Stimulated activated CD4-positive, alpha-beta T cell treated with anti-CD3 and anti-CD28 coated beads, Interleukin-4, amount 100 ng/mL, for 4 hours (primary cell): ENCODE results near the gene TBKBP1.
"Not testable (repeated sequence)": the region's sequence is repeated elsewhere in the genome, so short reads cannot be mapped to it uniquely, and the experiment has no call there.

ENCODE experiments used
- DNase-seq, 2 experiments: peaks; one replicate each; pipeline ENCODE4 v3.0.0-alpha.2; 2020

TBKBP1 gene

DNA sequence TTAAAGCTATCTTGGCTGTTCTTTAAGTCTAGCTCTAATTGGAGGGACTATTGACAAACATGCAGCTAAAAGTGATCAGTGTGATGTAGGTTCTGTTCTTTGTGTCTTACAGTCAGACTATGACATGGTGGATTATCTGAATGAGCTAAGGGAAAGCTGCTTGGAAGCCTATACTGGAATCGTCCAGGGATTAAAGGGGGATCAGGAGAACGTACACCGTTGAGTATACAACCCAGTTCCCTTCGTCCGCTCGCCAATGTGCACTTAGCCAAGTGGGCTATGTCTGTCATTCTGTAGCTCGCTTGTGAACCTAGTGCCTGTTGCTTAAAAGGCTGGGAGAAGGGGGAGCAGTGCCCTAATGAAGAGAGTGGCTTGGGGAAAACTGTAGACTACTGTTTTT is 15.8 kb upstream of the TBKBP1 start:
- DNase-seq: no peak

DNA sequence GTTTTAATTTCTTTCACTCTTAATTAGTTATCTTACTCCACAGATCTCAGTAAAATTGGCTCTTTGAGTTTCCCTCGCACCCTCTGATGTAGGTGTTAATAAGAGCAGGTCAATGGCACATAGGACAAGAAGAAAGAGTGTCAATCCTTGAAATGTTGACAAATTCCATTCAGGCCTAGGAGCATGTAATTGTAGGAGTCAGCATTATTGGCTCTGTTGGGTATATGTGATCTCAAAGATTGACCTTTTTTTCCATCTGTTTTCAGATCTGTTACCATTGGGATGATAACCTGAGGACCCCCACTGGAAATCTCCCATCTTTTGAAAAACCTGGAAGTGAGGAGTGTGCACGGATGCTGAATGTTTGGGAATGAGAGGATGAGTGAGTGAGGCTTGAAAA is 11.8 kb upstream of the TBKBP1 start:
- DNase-seq: no peak

DNA sequence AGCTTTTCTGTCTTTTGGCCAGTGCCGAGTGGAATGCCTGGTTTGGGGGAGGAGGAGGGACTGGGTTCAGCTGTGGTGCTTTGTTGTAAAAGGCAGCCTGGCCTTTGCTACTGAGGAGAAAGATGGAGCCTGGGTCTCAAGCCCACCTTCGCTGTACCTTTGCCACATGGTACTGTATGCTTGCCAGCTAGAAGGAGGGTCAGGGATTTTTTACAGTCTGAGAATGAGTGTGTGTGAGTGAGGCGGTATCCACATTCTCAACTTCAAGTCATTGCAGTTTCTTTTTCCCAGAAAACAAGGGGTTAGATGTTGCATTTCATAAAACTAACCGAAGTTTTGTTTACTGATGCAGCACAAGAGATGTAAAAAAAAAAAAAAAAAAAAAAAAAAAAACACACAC is 11.2 kb upstream of the TBKBP1 start:
- not testable (repeated sequence) for DNase-seq

DNA sequence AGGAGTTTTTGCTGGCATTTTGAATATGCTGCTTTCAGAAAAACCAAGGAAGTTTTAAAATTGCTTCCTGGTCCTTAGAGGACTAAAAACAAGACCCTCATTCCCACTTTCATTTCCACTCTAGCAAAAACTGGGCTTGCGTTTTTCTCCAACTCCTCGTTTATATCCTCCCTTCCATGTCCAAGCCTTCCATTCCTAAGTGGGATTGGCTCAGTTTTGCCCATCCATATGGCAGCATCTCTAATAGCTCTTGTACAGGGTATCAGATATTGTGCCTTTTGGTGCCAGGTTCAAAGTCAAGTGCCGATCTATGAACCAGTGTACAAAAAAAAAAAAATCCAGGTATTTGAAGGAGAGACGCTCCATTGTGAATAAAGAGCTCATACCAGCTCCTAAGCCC is 9.9 kb upstream of the TBKBP1 start:
- no peak for DNase-seq

DNA sequence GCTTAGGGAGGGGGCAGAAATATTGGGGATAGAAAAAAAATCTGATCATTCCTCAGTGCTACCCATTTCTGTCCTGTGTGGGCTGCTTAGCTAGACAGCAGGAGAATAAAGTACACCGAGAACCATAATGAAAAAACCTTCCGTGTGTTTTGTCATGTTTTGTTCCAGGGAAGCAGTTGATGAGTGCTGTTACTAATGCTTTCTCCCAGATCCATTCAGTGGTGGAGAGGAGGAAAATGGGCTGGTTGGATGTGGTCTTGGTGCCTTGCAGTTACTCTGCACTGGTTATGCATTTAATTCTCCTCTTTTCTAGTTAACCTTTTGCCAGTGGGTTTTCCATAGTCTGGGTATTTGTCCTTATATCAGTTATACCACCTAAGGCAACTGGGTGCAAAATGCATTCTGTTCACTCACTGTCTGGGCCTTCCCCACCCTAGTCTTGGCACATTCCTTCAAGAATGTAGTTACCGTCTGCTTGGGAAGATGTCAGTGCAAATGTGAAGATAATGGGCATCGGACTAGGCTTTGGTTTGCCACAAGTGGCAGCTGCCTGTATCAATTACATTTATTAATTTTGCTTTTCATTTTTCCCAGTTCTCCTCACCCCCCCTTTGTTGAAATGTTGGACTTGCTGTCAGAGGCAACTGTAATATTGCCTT is 9.3 kb upstream of the TBKBP1 start:
- no peak for DNase-seq

DNA sequence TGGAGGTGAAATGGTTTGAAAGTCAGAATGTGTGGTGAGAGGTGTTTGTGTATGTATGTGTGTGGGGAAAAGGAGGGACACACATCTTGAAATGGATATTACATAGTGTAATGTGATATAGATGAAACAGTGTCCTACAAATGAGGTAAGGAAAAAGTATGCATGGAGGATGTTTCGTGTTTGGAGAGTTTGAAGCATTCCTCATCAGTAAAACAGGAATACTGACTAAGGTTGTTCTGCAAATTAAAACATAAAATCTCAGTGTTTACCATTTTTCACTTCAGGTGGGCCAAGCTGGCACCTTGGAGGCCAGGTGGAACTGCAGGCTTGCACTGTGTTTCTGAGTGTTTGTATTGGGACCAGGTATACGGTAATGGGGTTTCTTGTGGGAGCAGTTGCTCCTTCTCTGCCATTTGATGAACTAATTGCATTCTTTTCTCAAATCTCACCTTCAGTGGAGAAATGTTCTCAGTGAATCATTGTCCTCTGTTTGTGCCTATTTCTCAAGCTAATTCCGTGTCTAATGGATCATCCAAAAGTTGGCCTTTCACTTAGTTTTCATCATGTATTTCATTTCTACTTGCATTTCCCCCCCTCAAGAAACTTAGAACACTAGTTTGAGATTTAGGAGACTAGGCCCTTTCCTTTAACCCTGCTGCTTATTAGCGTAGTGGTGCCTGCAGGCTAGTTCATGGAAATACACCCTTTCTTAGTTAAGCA is 8.2 kb upstream of the TBKBP1 start:
- DNase-seq: no peak

DNA sequence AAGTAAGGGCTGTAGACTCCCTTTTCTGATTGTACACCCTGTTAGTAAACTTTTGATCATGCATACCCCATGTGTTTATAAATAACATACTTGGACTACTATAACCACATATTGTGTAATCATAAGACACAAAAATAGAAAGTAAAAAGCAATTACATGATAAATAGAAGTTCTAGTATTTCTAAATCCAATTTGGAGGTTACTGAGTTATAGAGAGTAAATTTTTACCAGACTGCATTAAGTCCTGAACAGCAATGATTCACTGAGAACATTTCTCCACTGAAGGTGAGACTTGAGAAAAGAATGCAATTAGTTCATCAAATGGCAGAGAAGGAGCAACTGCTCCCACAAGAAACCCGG is 7.7 kb upstream of the TBKBP1 start:
- DNase-seq: no peak

DNA sequence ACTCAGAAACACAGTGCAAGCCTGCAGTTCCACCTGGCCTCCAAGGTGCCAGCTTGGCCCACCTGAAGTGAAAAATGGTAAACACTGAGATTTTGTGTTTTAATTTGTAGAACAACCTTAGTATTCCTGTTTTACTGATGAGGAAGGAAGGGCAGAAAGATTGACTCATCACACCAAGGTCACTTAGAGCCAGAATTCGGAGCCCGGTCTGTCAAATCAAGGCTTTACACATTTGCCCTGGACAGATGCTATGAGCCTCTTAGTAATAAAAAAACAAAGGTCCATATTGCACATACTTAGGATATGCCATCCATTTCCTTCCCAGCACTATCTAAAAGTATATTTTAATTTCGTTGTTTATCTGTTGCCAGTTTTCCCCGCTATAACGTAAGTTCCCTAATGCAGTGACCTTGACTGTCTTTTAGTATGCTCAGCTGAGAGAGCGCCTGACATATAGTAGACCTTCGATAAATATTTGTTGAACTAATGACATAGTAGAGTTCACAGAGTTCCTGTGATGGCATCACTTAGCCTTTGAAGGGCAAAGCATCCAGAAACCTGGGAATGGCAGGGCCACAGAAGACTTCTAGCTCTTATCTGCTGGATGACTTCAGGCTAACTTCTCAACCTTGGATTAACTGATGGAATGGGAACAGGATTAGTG is 7.2 kb upstream of the TBKBP1 start:
- DNase-seq: no peak

DNA sequence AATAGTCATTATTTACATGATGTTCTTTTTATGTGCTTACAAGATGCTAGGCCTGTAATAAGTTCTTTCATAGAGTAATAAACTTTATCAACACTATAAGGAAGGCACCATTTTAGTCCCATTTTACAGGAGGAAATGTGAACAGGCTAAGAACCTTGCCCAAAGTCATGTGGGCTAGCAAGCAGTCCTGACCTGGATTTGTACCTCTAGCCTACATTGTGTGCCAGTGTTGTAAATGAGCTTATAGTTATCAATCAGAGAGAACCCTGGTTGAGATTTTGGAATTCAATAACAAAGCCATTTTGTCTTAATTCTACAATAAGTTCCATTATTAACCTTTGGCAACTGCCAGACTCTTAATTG is 6.7 kb upstream of the TBKBP1 start:
- no peak for DNase-seq

DNA sequence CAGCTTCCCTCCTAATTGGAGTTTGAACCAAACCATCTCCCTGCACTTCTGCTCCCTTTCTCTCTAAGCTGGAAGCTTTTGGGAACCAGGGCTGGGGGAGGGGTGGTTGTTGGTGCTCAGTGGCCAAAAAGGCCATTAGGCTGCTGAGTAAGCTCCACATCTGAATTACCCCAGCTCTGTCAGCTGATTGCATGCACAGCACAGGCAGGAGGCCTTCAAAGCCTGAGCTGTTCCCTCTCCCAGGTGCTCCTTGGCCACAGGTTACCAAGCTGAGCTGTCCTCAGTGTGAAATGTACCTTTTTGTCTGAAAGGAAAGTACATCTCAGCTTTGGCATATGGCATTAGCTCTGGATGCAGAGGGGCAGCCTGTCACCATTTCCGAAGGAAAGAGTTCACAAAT is 6.2 kb upstream of the TBKBP1 start:
- no peak for DNase-seq

DNA sequence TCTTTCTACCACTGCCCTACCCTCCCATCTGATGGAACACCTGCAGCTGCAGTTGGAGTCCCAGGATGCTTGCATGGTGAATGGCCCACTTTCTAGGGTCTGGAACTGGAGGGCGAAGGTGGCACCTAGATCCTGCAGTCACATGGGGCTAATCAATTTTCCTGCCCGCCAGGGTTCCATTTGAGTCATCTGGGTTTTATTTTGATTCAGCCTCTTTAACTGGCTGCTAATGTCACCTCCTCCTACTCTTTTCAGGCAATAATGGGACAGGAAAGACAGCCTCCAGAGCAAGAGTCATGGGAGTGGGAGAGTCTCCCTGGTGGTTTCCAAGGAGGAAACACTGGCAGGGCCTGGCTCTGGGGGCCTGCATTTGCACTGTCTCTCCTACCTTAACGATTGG is 3.8 kb upstream of the TBKBP1 start:
- no peak for DNase-seq

DNA sequence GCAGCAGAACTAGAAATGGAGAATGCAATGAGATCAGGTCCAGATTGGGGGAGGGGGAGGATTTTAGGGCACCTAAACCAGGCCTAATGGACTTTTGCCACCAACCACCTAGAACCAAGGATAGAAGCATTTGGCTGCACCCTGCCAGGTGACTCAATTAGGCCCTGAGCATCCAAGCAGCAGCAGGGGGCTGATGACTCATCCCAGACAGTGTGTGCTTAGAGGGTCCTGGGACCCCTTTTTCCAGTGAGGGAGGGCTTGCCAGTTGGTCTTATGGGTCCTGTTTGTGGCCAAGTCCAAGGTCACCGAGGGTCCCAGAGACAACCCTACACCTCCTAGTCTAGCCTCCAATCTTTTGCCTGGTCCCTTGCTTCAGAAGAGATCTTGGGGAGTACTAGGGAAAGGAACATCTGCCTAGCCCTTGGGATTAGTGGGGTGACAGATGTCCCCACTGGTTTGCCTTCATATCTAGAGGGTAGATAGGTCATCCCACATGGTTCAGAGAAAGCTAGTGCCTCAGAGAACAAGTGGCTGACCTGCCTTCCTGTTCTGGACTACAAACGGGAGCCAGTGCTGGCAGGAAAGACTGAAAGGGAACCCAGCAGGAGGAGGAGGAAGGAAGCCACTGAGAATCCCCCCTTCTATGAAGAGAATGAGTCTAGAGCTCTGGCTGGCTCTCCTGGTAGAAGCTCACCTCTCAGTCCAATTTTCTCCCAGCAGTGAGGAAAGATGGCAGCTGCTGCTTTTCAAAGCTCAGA is 1.6 kb upstream of the TBKBP1 start:
- DNase-seq: no peak

DNA sequence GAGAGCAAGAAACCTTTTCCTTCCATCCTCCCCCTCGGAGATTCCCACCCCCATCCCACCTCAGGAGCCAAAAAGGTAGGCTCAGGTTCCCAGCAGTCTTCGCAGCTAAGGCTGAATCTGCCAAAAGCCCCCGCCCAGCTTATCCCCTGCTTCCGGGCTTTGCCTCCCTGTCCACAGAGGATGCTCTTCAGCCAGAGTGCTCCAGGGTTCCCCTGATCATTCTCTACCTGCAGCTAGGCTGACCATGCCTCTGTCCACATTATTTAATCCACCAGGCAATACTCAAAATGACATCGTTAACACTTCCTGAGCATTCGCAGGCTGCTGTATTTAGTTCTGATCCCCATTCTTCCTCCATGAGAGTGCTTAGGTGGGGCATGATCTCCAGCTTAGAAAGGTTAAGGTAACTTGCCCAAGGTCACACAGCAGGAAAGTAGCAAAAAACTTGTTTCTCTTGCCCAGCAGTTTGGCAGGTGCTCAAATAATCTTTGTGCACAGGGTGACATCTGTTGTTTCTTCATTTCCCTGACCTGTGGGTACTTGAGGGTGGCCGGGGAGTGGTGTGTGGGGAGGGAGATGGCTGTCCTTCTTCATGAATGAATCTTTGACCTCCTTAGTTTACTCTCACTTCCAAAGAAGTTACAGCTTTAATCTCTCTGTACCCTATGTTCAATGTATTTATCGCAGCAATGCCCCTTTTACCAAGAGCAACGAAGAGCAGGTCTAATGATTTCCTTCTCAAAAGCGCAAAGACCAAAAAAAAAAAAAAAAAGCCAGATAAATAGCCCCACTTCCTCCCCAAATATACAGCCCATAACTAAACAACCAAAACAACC is 848 bp upstream of the TBKBP1 start:
- DNase-seq: no peak

DNA sequence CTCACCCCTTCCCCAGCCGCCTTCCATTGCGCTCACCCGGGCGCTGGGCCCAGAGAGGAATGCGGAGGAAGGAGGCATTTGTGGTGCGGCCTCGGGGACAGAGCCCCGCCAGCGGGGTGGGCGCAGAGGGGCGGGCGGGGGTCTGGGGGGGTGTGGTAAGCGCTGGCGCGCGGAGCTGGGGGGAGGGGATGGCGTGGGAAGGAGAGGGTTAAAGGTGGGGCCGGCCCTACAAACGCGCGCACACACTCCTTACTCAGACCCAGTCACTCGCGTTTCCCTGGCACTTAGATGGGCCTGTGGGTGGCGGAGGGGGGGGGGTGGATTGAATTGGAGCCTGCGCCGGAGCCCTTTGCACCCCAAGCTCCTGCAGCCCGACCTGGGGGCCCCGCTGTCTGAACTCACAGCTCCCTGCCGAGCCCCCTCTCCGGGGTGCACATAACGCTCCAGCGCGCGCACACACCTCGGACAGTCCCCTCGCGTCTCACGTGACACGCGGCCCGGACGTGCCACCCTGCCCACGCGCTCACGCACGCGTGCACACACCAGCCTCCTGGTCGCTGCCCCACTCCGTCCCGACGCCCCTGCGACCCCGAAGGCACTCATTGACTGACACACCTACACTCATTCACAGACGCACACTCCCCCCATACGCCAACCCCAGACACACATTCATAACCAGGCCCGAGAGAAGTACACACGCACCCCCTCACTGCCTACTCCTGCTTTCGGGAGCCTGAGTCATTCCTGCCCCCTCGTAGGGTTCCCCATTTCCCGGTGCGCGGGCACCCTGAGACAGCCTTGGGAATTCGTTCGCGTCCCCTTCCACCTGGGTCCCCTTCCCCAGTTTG is 844 bp downstream of the TBKBP1 start:
- DNase-seq: peak; percentile 65 to 76

DNA sequence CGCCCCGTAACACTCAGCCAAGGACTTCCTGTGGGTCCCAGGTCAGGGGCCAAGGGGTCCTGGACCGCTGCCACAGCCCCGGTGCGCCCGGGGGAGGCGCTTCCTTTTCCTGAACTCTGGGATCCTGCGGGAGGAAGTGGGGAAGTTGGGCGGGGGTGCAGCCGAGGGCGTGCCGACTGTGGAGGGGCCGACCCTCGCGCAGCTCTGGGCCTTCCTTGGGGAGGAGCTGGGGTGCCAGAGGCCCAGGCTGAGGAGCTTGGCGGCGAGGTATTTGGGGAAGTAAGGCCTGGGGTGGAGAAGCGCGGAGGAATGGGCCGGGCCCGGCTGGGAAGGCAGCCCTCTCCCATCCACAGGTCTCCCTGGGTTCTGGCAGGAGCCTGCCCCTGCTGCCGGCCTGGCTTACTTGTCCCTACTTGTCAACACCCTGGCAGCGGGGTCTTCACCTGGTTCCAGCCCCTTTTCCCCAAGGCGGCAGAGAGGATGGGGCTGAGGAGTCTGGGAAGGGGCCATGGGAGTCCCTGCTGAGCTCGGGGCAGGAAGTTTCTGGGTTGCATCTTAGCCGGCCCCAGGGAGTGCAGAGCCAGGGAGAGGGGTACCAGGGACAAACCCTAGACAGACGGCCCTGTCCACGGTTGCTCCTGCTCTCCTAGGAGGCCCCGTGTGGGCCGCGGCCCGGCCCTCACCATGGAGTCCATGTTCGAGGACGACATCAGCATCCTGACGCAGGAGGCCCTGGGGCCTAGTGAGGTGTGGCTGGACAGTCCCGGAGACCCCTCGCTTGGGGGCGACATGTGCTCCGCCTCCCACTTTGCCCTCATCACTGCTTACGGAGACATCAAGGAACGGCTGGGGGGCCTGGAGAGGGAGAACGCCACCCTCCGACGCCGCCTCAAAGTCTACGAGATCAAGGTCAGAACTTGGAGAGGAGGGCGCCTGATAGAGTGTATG is 1.7 kb downstream of the TBKBP1 start:
- peak in 1 of 2 experiments; percentile 24 for DNase-seq

DNA sequence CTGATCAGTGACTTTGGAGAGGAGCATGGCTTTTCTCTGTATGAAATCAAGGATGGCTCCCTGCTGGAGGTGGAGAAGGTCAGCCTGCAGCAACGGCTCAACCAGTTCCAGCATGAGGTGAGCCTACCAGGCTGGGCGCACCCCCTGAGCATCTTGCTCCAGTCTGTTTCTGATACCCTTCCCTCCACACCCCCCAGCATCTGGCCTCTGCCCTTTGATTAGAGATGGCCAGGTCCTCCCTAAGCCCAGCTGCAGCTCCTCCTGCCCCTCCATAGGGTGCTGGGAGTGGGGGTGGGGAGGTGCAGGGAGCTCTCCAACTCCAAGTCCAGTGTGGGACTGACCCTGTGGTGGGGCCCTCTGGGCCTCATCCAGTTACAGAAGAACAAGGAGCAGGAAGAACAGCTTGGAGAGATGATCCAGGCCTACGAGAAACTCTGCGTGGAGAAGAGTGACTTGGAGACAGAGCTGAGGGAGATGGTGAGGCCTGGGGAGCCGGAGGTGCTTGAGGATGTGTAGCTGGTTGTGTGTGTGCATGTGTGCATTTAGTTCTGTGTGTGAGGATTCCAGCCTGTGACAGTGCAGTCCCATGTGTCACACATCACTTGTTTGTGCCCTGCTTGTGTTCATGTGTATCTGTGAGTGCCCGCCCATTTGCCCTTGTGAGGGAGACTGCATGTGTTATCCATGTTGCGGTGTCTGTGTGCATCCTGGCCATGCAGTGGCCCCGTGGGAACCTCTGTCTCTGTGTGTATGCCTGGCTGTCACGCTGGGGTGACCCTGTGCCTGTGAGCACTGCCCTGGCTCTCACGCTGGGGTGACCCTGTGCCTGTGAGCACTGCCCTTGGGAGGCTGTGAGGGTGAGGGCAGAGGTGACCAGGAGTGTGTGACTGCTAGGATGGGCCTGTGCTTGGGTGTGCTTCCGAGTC is 3.0 kb downstream of the TBKBP1 start:
- DNase-seq: peak in 1 of 2 experiments; percentile 18

DNA sequence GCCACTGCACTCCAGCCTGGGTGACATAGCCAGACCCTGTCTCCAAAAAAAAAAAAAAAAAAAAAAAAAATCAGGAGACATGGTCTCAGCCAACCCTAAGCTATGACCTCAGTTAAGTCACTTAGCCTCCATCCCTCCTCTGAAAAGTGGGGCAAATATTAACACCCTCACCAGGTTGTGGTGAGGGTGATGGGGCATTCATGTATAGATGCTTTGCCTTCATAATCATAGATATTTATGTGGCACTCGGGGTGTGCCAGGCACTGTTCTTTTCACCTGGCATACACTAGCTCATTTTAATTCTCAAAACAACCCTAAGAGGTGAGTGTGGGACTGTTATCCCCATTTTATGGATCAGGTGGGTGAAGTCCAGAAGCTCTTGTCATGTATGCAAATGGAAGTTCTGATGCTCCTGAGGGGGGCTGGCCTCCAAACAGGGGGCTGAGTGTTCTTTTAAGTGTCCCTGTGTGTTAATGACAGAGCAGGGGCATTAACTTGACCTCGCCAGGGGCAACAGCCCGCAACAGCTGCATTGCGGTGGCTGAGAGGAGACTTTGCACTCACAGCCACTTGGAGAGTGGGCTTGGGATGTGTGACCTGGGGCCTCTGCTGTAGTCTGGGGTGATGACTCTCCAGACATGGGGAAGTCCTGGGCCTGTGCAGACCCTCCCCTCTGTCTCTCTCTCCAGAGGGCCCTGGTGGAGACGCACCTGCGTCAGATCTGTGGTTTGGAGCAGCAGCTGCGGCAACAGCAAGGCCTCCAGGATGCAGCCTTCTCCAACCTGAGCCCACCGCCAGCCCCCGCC is 4.1 kb downstream of the TBKBP1 start:
- peak in 1 of 2 experiments; percentile 9 for DNase-seq

DNA sequence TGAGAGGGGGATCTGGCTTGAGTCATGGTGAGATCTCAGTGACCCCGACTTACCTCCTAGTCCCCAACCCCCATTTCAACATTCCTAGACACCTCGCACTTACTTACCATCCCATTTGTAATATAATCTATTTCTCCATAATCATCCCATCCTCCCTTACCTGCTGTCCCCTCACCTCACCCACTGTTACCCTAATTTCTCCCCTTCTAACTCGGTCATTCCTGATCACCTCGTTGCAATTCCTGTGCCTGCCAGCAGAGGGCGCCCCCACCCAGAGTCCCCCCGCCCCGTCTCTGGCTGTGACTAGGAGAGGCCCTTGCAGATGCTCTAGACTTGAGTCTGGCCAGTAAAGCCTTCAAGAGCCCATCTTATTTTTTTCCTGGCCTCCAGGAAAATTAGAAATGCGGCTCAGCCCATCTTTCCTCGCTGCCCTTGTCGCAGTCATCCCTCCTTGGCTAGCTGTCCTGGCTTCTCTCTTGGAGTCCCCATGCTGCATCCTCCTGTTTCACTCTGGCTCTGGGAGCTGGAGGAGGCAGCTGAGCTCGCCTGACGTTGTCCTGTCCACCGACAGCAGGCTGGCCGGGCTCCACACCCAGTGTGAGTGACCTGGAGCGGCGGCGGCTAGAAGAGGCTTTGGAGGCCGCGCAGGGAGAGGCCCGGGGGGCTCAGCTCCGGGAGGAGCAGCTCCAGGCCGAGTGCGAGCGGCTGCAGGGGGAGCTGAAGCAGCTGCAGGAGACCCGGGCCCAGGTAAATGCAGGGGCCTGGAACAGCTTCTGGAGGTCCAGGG is 5.0 kb downstream of the TBKBP1 start:
- DNase-seq: peak; percentile 77 to 88
